Psoas muscle (tissue), 8 donors: ENCODE measurements around the gene ZNF281. TPM values are rescaled to one million over a fixed set of nuclear protein-coding genes. Genes with fewer than 3 reads are reported as not detected.
"Not testable (repeated sequence)": the region's sequence is repeated elsewhere in the genome, so short reads cannot be mapped to it uniquely, and the experiment has no call there.

ENCODE experiments used
- ATAC-seq, 4 donors: fragments of 200-7000 bp; cut with Tn5 transposase; one replicate each; pipeline ENCODE4 v1.9.1; 2020; ENCODE audit warnings: moderate library complexity in 3 of 4, mild to moderate bottlenecking in 2 of 4
- DNase-seq, 2 donors: peaks; one replicate each; pipeline ENCODE4 v3.0.0-alpha.2; 2020
- H3K27ac ChIP-seq: fragments of 200-600 bp; one replicate; pipeline ENCODE4 v1.8.0; 2022
- H3K27me3 ChIP-seq, 3 donors: fragments of 200-600 bp in 1 of 3; one replicate each; pipeline versions ENCODE4 v1.6.1 to v1.8.0; 2013 to 2022; ENCODE audit warnings: low read length in 2 of 3, mild to moderate bottlenecking in 2 of 3, moderate library complexity in 1 of 3; ENCODE audit not compliant: insufficient read depth in 3 of 3
- H3K36me3 ChIP-seq, 2 donors: fragments of 200-600 bp in 1 of 2; one replicate each; pipeline versions ENCODE4 v1.6.1 to v1.8.0; 2013 to 2022; ENCODE audit warnings: low read depth in 1 of 2, mild to moderate bottlenecking in 1 of 2, moderate library complexity in 1 of 2; ENCODE audit not compliant: insufficient read depth in 1 of 2
- H3K4me1 ChIP-seq: fragments of 200-600 bp; one replicate; pipeline ENCODE4 v1.8.0; 2022
- H3K4me3 ChIP-seq: fragments of 200-600 bp; one replicate; pipeline ENCODE4 v1.8.0; 2022; ENCODE audit warnings: mild to moderate bottlenecking
- H3K9me3 ChIP-seq: fragments of 200-600 bp; one replicate; pipeline ENCODE4 v1.8.0; 2022
- CTCF ChIP-seq: fragments of 200-600 bp; IDR thresholded peaks from one replicate; pipeline ENCODE4 v1.8.0; 2022; ENCODE audit warnings: antibody characterized with exemption
- WGBS, 3 donors: extraction: QIAGEN DNeasy Blood & Tissue Kit; methylation state at CpG; one replicate each; pipeline versions ENCODE4 v1.1.6 to v1.1.7; 2013; 5-methylcytosine and 5-hydroxymethylcytosine counted together
- intact Hi-C, 2 donors: fragments of 100-400 bp; cut with DNase I; formaldehyde crosslinking; loops; one replicate each; pipeline versions ENCODE4 v1.11.0 to v1.14.2; 2022
- polyA plus RNA-seq, 3 donors: library from polyadenylated mRNA; stranded (reverse); fragments of 200-250 nt; gene quantifications; one replicate each; pipeline ENCODE4 v1.2.3, GENCODE V29; 2013
- total RNA-seq, 4 donors: library from RNA; stranded (reverse); fragmentation: NEBNext Ultra II Directional in 2 of 4; extraction: Animal tissue kit (Norgen Biotek cat#: 25700) in 2 of 4; gene quantifications; one replicate each; pipeline versions ENCODE4 v1.2.1 to v1.2.4, GENCODE V29; 2021 to 2023
- donor health status: healthy with polysubstance abuse.
- donor health status: DM: no; HTN: no; CAD: no; lungs with moderate emphysema.
- donor health status: Bipolar disorder and iron deficiency.
- donor health status: healthy.
- donor health status: DM: yes; HTN: yes; CAD: no.
- donor health status: DM: no; HTN: no; CAD: no.
- donor health status: DM: no; HTN: no; CAD: no.
- donor health status: DM: yes; HTN: yes; CAD: no.

Gene ZNF281
- total and polyA plus RNA-seq, 7 donors = 4.1 to 14.0 (median 10.4) TPM

GRCh38 chr1:200363264-200363933, 46.4 kb downstream of the ZNF281 start:
- DNase-seq (no peak), ATAC-seq (no peak)
- no peaks in the 10 kb centered on the region for H3K9me3 ChIP-seq
- H3K27me3 ChIP-seq = no peaks in the 10 kb centered on the region
- no peak overlapping the region for H3K27ac ChIP-seq
- WGBS, 3 donors = 60 to 67% (median 61%) methylated on average over 5 of the region's 5 CpGs
- no peaks in the 10 kb centered on the region for H3K36me3 ChIP-seq
- H3K4me3 ChIP-seq = no peak overlapping the region
- no peak for TF ChIP-seq CTCF
- peaks cover 3% of the 10 kb centered on the region for H3K4me1 ChIP-seq
- intact Hi-C loops = no loop called here

GRCh38 chr1:200362421-200362820, 47.4 kb downstream of the ZNF281 start:
- Histone ChIP-seq H3K4me1 (peaks cover 3% of the 10 kb centered on the region), H3K27ac (no peak overlapping the region), H3K4me3 (no peak overlapping the region), H3K9me3 (no peaks in the 10 kb centered on the region), H3K27me3 (no peaks in the 10 kb centered on the region), H3K36me3 (no peaks in the 10 kb centered on the region)
- WGBS, 3 donors = 54 to 66% (median 65%) methylated on average over 2 of the region's 2 CpGs
- TF ChIP-seq CTCF = no peak
- DNase-seq = no peak
- ATAC-seq = no peak
- intact Hi-C loops = no loop called here

GRCh38 chr1:200359610-200360163, 50.1 kb downstream of the ZNF281 start:
- intact Hi-C loops = no loop called here
- Histone ChIP-seq H3K9me3 (no peaks in the 10 kb centered on the region), H3K4me3 (no peak overlapping the region), H3K4me1 (peaks cover 3% of the 10 kb centered on the region), H3K36me3 (no peaks in the 10 kb centered on the region), H3K27me3 (no peaks in the 10 kb centered on the region), H3K27ac (no peak overlapping the region)
- DNase-seq (no peak), ATAC-seq (no peak)
- TF ChIP-seq CTCF = no peak
- WGBS, 3 donors = 59 to 67% (median 66%) methylated on average over 3 of the region's 3 CpGs

- H3K4me3 ChIP-seq, H3K27me3 ChIP-seq, H3K9me3 ChIP-seq, DNase-seq, H3K4me1 ChIP-seq, H3K36me3 ChIP-seq, intact Hi-C loops, ATAC-seq, H3K27ac ChIP-seq: not testable (repeated sequence)
- 75 to 80% (median 80%) methylated on average over 6 of the region's 6 CpGs for WGBS, 3 donors
These were observed 51.9 kb downstream of the ZNF281 start for GRCh38 chr1:200357925-200358324.

- no peak overlapping the region for H3K4me3 ChIP-seq
- intact Hi-C loops = no loop called here
- no peaks in the 10 kb centered on the region for H3K4me1 ChIP-seq
- H3K27ac ChIP-seq = no peak overlapping the region
- no peaks in the 10 kb centered on the region for H3K27me3 ChIP-seq
- no peaks in the 10 kb centered on the region for H3K36me3 ChIP-seq
- WGBS, 3 donors = 77 to 87% (median 86%) methylated on average over 3 of the region's 3 CpGs
- TF ChIP-seq CTCF = no peak
- no peak for DNase-seq
- ATAC-seq = no peak
- no peaks in the 10 kb centered on the region for H3K9me3 ChIP-seq
These were observed 54.0 kb downstream of the ZNF281 start for GRCh38 chr1:200355801-200356200.

Other genes starting within 250 kb of the ZNF281 start
- gene KIF14, start 210.7 kb upstream of the ZNF281 start, total RNA-seq = under 1 TPM; 0.04 to 0.11 (median 0.08) TPM
- under 1 TPM; 0.01 to 0.06 (median 0.04) TPM for gene KIF14, start 210.7 kb upstream of the ZNF281 start, polyA plus RNA-seq